Measurements from ENCODE around the gene SEMA4C.

SEMA4C gene

GRCh38 chr2:96822786-96823185 is 47.1 kb downstream of the SEMA4C start:
- peaks cover 20% of the 10 kb centered on the region for H3K79me1 ChIP-seq (ENCODE audit: low read depth, low read length)
- no peak overlapping the region for H4K91ac ChIP-seq (ENCODE audit: low read depth, low read length, poor library complexity)
- no peak overlapping the region for H2BK15ac ChIP-seq (ENCODE audit: low read length)
- DNase-seq (ENCODE audit: low spot score): no peak
- peaks cover 37 to 89% of the 10 kb centered on the region in 2 donors for H3K36me3 ChIP-seq (replicated peaks in 1 of 2; ENCODE audit: control insufficient read depth in 2 of 2, insufficient read depth in 2 of 2, low read length in 2 of 2)
- H2BK120ac ChIP-seq (ENCODE audit: low read depth, low read length): no peak overlapping the region
- H3K23ac ChIP-seq (ENCODE audit: low read depth, low read length, poor library complexity): no peak overlapping the region
- no peak overlapping the region for H3K14ac ChIP-seq (ENCODE audit: low read length)
- H3K18ac ChIP-seq (ENCODE audit: low read length): no peak overlapping the region
- H3K4me2 ChIP-seq (ENCODE audit: insufficient read depth, low read length, poor library complexity, severe bottlenecking): no peak overlapping the region
- H4K8ac ChIP-seq (ENCODE audit: low read depth, low read length): no peak overlapping the region
- H2AFZ ChIP-seq (ENCODE audit: low read length): no peak overlapping the region
- H3K4me1 ChIP-seq (ENCODE audit: control insufficient read depth in 2 of 2, insufficient read depth in 1 of 2, low read depth in 1 of 2, low read length in 2 of 2): peaks cover 5 to 27% of the 10 kb centered on the region in 2 donors
- no peaks in the 10 kb centered on the region for H3K9me3 ChIP-seq (replicated peaks in 1 of 2; ENCODE audit: control insufficient read depth in 2 of 2, insufficient read depth in 1 of 2, low read depth in 1 of 2, low read length in 2 of 2)
- H2BK5ac ChIP-seq (ENCODE audit: low read length): no peak overlapping the region
- H3K9ac ChIP-seq (ENCODE audit: low read depth, low read length, poor library complexity): no peak overlapping the region
- no CpG with 5 or more reads among the region's 4 CpGs for WGBS, 2 donors (ENCODE audit: extremely low coverage in 2 of 2, insufficient read length in 2 of 2, insufficient replicate concordance in 1 of 2)
- no peak overlapping the region for H3K4me3 ChIP-seq (ENCODE audit: low read length in 2 of 2)
- no peak overlapping the region for H2BK12ac ChIP-seq (ENCODE audit: low read length)
- peaks cover 0 to 1% (median 0%) of the 10 kb centered on the region in 3 experiments for H3K27me3 ChIP-seq (ENCODE audit: control insufficient read depth in 3 of 3, insufficient read depth in 3 of 3, low read depth in 1 of 3, low read length in 3 of 3)
- no peak overlapping the region for H2AK5ac ChIP-seq (ENCODE audit: low read depth, low read length)
- no peak overlapping the region for H3K4ac ChIP-seq (ENCODE audit: low read length)
- H3K27ac ChIP-seq (replicated peaks; ENCODE audit: low read length): no peak overlapping the region

GRCh38 chr2:96821113-96821675 is 48.7 kb downstream of the SEMA4C start:
- Histone ChIP-seq H3K4ac (ENCODE audit: low read length) (no peak overlapping the region), H3K27me3 (ENCODE audit: control insufficient read depth in 3 of 3, insufficient read depth in 3 of 3, low read depth in 1 of 3, low read length in 3 of 3) (peaks cover 0 to 1% (median 0%) of the 10 kb centered on the region in 3 experiments), H3K23ac (ENCODE audit: low read depth, low read length, poor library complexity) (no peak overlapping the region), H2BK120ac (ENCODE audit: low read depth, low read length) (no peak overlapping the region), H3K9me3 (replicated peaks in 1 of 2; ENCODE audit: control insufficient read depth in 2 of 2, insufficient read depth in 1 of 2, low read depth in 1 of 2, low read length in 2 of 2) (no peaks in the 10 kb centered on the region), H3K4me2 (ENCODE audit: insufficient read depth, low read length, poor library complexity, severe bottlenecking) (no peak overlapping the region), H3K14ac (ENCODE audit: low read length) (no peak overlapping the region), H3K79me1 (ENCODE audit: low read depth, low read length) (peaks cover 24% of the 10 kb centered on the region), H2BK12ac (ENCODE audit: low read length) (no peak overlapping the region), H3K27ac (replicated peaks; ENCODE audit: low read length) (no peak overlapping the region), H2BK15ac (ENCODE audit: low read length) (no peak overlapping the region), H2BK5ac (ENCODE audit: low read length) (no peak overlapping the region), H2AFZ (ENCODE audit: low read length) (no peak overlapping the region), H3K18ac (ENCODE audit: low read length) (no peak overlapping the region), H3K9ac (ENCODE audit: low read depth, low read length, poor library complexity) (no peak overlapping the region), H4K8ac (ENCODE audit: low read depth, low read length) (no peak overlapping the region), H2AK5ac (ENCODE audit: low read depth, low read length) (no peak overlapping the region), H3K4me1 (ENCODE audit: control insufficient read depth in 2 of 2, insufficient read depth in 1 of 2, low read depth in 1 of 2, low read length in 2 of 2) (peaks cover 12 to 33% of the 10 kb centered on the region in 2 donors), H3K4me3 (ENCODE audit: low read length in 2 of 2) (no peak overlapping the region), H4K91ac (ENCODE audit: low read depth, low read length, poor library complexity) (no peak overlapping the region), H3K36me3 (replicated peaks in 1 of 2; ENCODE audit: control insufficient read depth in 2 of 2, insufficient read depth in 2 of 2, low read length in 2 of 2) (peaks cover 28 to 74% of the 10 kb centered on the region in 2 donors)
- WGBS, 2 donors (ENCODE audit: extremely low coverage in 2 of 2, insufficient read length in 2 of 2, insufficient replicate concordance in 1 of 2): no CpG with 5 or more reads among the region's 11 CpGs
- no peak for DNase-seq (ENCODE audit: low spot score)

GRCh38 chr2:96819876-96820511 is 49.9 kb downstream of the SEMA4C start:
- peaks cover 21% of the 10 kb centered on the region for H3K79me1 ChIP-seq (ENCODE audit: low read depth, low read length)
- H3K14ac ChIP-seq (ENCODE audit: low read length): no peak overlapping the region
- peaks cover 21 to 62% of the 10 kb centered on the region in 2 donors for H3K36me3 ChIP-seq (replicated peaks in 1 of 2; ENCODE audit: control insufficient read depth in 2 of 2, insufficient read depth in 2 of 2, low read length in 2 of 2)
- no peak overlapping the region for H4K8ac ChIP-seq (ENCODE audit: low read depth, low read length)
- H3K4me3 ChIP-seq (ENCODE audit: low read length in 2 of 2): no peak overlapping the region
- H3K4me2 ChIP-seq (ENCODE audit: insufficient read depth, low read length, poor library complexity, severe bottlenecking): no peak overlapping the region
- WGBS, 2 donors (ENCODE audit: extremely low coverage in 2 of 2, insufficient read length in 2 of 2, insufficient replicate concordance in 1 of 2): no CpG with 5 or more reads among the region's 12 CpGs
- no peak overlapping the region for H2BK120ac ChIP-seq (ENCODE audit: low read depth, low read length)
- H3K4me1 ChIP-seq (ENCODE audit: control insufficient read depth in 2 of 2, insufficient read depth in 1 of 2, low read depth in 1 of 2, low read length in 2 of 2): peaks cover 17 to 33% of the 10 kb centered on the region in 2 donors
- H3K9ac ChIP-seq (ENCODE audit: low read depth, low read length, poor library complexity): no peak overlapping the region
- no peak overlapping the region for H2BK12ac ChIP-seq (ENCODE audit: low read length)
- H2AFZ ChIP-seq (ENCODE audit: low read length): no peak overlapping the region
- H4K91ac ChIP-seq (ENCODE audit: low read depth, low read length, poor library complexity): no peak overlapping the region
- H3K27me3 ChIP-seq (ENCODE audit: control insufficient read depth in 3 of 3, insufficient read depth in 3 of 3, low read depth in 1 of 3, low read length in 3 of 3): peaks cover 0 to 1% (median 0%) of the 10 kb centered on the region in 3 experiments
- H2AK5ac ChIP-seq (ENCODE audit: low read depth, low read length): no peak overlapping the region
- no peak overlapping the region for H3K18ac ChIP-seq (ENCODE audit: low read length)
- H3K27ac ChIP-seq (replicated peaks; ENCODE audit: low read length): no peak overlapping the region
- no peak overlapping the region for H2BK15ac ChIP-seq (ENCODE audit: low read length)
- H3K4ac ChIP-seq (ENCODE audit: low read length): no peak overlapping the region
- H3K23ac ChIP-seq (ENCODE audit: low read depth, low read length, poor library complexity): no peak overlapping the region
- DNase-seq (ENCODE audit: low spot score): no peak
- no peak overlapping the region for H2BK5ac ChIP-seq (ENCODE audit: low read length)
- no peaks in the 10 kb centered on the region for H3K9me3 ChIP-seq (replicated peaks in 1 of 2; ENCODE audit: control insufficient read depth in 2 of 2, insufficient read depth in 1 of 2, low read depth in 1 of 2, low read length in 2 of 2)

GRCh38 chr2:96819128-96819875 is 50.6 kb downstream of the SEMA4C start:
- no peak for DNase-seq (ENCODE audit: low spot score)
- H3K9ac ChIP-seq (ENCODE audit: low read depth, low read length, poor library complexity): no peak overlapping the region
- no peak overlapping the region for H3K4me3 ChIP-seq (ENCODE audit: low read length in 2 of 2)
- peaks cover 16 to 56% of the 10 kb centered on the region in 2 donors for H3K36me3 ChIP-seq (replicated peaks in 1 of 2; ENCODE audit: control insufficient read depth in 2 of 2, insufficient read depth in 2 of 2, low read length in 2 of 2)
- no peak overlapping the region for H3K27ac ChIP-seq (replicated peaks; ENCODE audit: low read length)
- H2BK12ac ChIP-seq (ENCODE audit: low read length): no peak overlapping the region
- H2BK15ac ChIP-seq (ENCODE audit: low read length): no peak overlapping the region
- no peak overlapping the region for H3K4ac ChIP-seq (ENCODE audit: low read length)
- no peak overlapping the region for H2BK5ac ChIP-seq (ENCODE audit: low read length)
- no peak overlapping the region for H3K18ac ChIP-seq (ENCODE audit: low read length)
- H3K4me1 ChIP-seq (ENCODE audit: control insufficient read depth in 2 of 2, insufficient read depth in 1 of 2, low read depth in 1 of 2, low read length in 2 of 2): peaks cover 17 to 33% of the 10 kb centered on the region in 2 donors
- no peak overlapping the region for H2BK120ac ChIP-seq (ENCODE audit: low read depth, low read length)
- H3K14ac ChIP-seq (ENCODE audit: low read length): no peak overlapping the region
- no peak overlapping the region for H2AK5ac ChIP-seq (ENCODE audit: low read depth, low read length)
- no peak overlapping the region for H4K91ac ChIP-seq (ENCODE audit: low read depth, low read length, poor library complexity)
- H3K4me2 ChIP-seq (ENCODE audit: insufficient read depth, low read length, poor library complexity, severe bottlenecking): no peak overlapping the region
- H3K9me3 ChIP-seq (replicated peaks in 1 of 2; ENCODE audit: control insufficient read depth in 2 of 2, insufficient read depth in 1 of 2, low read depth in 1 of 2, low read length in 2 of 2): no peaks in the 10 kb centered on the region
- H3K27me3 ChIP-seq (ENCODE audit: control insufficient read depth in 3 of 3, insufficient read depth in 3 of 3, low read depth in 1 of 3, low read length in 3 of 3): peaks cover 0 to 1% (median 0%) of the 10 kb centered on the region in 3 experiments
- peaks cover 19% of the 10 kb centered on the region for H3K79me1 ChIP-seq (ENCODE audit: low read depth, low read length)
- WGBS, 2 donors (ENCODE audit: extremely low coverage in 2 of 2, insufficient read length in 2 of 2, insufficient replicate concordance in 1 of 2): no CpG with 5 or more reads among the region's 10 CpGs
- no peak overlapping the region for H4K8ac ChIP-seq (ENCODE audit: low read depth, low read length)
- no peak overlapping the region for H3K23ac ChIP-seq (ENCODE audit: low read depth, low read length, poor library complexity)
- no peak overlapping the region for H2AFZ ChIP-seq (ENCODE audit: low read length)
